ENCODE results near the gene CEPT1.

GRCh38 chr1:111157431-111157830, 17.4 kb downstream of the CEPT1 start:
- no peak for TF ChIP-seq ZNF274 (IDR thresholded peaks at IDR 0.05; ENCODE audit: low read depth, low read length)
- TF ChIP-seq YY1 (IDR thresholded peaks at IDR 0.05; ENCODE audit: insufficient read depth, insufficient read length): no peak

All from NT2/D1 (cell line).